GM19035 (cell line): ENCODE data around the gene OSBPL7.

Experiments used
- ATAC-seq: cut with Tn5 transposase; IDR thresholded peaks from one replicate; pipeline ENCODE4 v1.9.1; 2021; ENCODE audit not compliant: unreplicated experiment

Gene OSBPL7

GRCh38 chr17:47807421-47807820 is 14.2 kb downstream of the OSBPL7 start:
- no peak for ATAC-seq

GRCh38 chr17:47806913-47807255 is 14.7 kb downstream of the OSBPL7 start:
- no peak for ATAC-seq

GRCh38 chr17:47806026-47806912 is 15.3 kb downstream of the OSBPL7 start:
- ATAC-seq, result no peak

GRCh38 chr17:47804461-47804860 is 17.1 kb downstream of the OSBPL7 start:
- ATAC-seq, result no peak

GRCh38 chr17:47803751-47804150 is 17.8 kb downstream of the OSBPL7 start:
- ATAC-seq, result no peak

- ATAC-seq, result no peak
These were observed 18.4 kb downstream of the OSBPL7 start for GRCh38 chr17:47803201-47803600.

- no peak for ATAC-seq
These were observed 19.1 kb downstream of the OSBPL7 start for GRCh38 chr17:47802341-47803022.

GRCh38 chr17:47801906-47802305 is 19.7 kb downstream of the OSBPL7 start:
- no peak for ATAC-seq

- no peak for ATAC-seq
These were observed 20.3 kb downstream of the OSBPL7 start for GRCh38 chr17:47801176-47801765.

GRCh38 chr17:47800686-47801085 is 20.9 kb downstream of the OSBPL7 start:
- no peak for ATAC-seq

- no peak for ATAC-seq
These were observed 23.8 kb downstream of the OSBPL7 start for GRCh38 chr17:47797797-47798196.

GRCh38 chr17:47792979-47793378 is 28.6 kb downstream of the OSBPL7 start:
- no peak for ATAC-seq

GRCh38 chr17:47792457-47792856 is 29.1 kb downstream of the OSBPL7 start:
- no peak for ATAC-seq

GRCh38 chr17:47791025-47791424 is 30.6 kb downstream of the OSBPL7 start:
- ATAC-seq, result no peak

- no peak for ATAC-seq
These were observed 31.7 kb downstream of the OSBPL7 start for GRCh38 chr17:47789611-47790561.

GRCh38 chr17:47785538-47786123 is 36.0 kb downstream of the OSBPL7 start:
- ATAC-seq, result no peak

- no peak for ATAC-seq
These were observed 40.2 kb downstream of the OSBPL7 start for GRCh38 chr17:47781397-47781796.

GRCh38 chr17:47778184-47778635 is 43.4 kb downstream of the OSBPL7 start:
- no peak for ATAC-seq

GRCh38 chr17:47776330-47777197 is 45.0 kb downstream of the OSBPL7 start:
- ATAC-seq, result no peak
